Natural killer cell (primary cell): ENCODE results near the gene PSMB11. TPM values are rescaled to one million over a fixed set of nuclear protein-coding genes. Genes with fewer than 3 reads are reported as not detected.

Source experiments
- ATAC-seq, 3 donors: fragments of 150-1000 bp in 2 of 3; fragments of 200-7000 bp in 1 of 3; cut with Tn5 transposase; 1 replicate in 1 of 3; 2 replicates in 2 of 3; pipeline ENCODE4 v1.10.0; 2021; ENCODE audit warnings: mild to moderate bottlenecking in 2 of 3, moderate library complexity in 2 of 3
- DNase-seq, 2 donors: peaks; one replicate each; pipeline versions ENCODE4 v3.0.0 to v3.0.0-alpha.2; 2013 to 2021; ENCODE audit warnings: mixed read lengths in 1 of 2
- H3K27ac ChIP-seq: one replicate; pipeline ENCODE4 v1.5.1; 2013; ENCODE audit warnings: mild to moderate bottlenecking, low read length
- H3K27me3 ChIP-seq: one replicate; pipeline ENCODE4 v1.6.1; 2013; ENCODE audit warnings: low read length; ENCODE audit not compliant: control insufficient read depth, insufficient read depth
- H3K36me3 ChIP-seq: one replicate; pipeline ENCODE4 v1.6.1; 2013; ENCODE audit warnings: low read length; ENCODE audit not compliant: control insufficient read depth, insufficient read depth
- H3K4me1 ChIP-seq: one replicate; pipeline ENCODE4 v1.6.1; 2013; ENCODE audit warnings: low read length; ENCODE audit not compliant: control insufficient read depth, insufficient read depth
- H3K4me3 ChIP-seq: one replicate; pipeline ENCODE4 v1.5.1; 2013; ENCODE audit warnings: low read length
- H3K9me3 ChIP-seq: one replicate; pipeline ENCODE4 v1.6.1; 2013; ENCODE audit warnings: low read length; ENCODE audit not compliant: control insufficient read depth, insufficient read depth
- H3K27ac Mint-ChIP-seq, 2 donors: one replicate each; pipeline ENCODE4 v1.8.0; 2022; ENCODE audit warnings: mild to moderate bottlenecking in 2 of 2, mixed read lengths in 2 of 2, moderate library complexity in 1 of 2
- H3K27me3 Mint-ChIP-seq, 2 donors: one replicate each; pipeline ENCODE4 v1.8.0; 2022; ENCODE audit warnings: low read depth in 2 of 2, mixed read lengths in 2 of 2
- H3K36me3 Mint-ChIP-seq: one replicate; pipeline ENCODE4 v1.8.0; 2022; ENCODE audit warnings: mixed read lengths
- H3K4me1 Mint-ChIP-seq, 2 donors: one replicate each; pipeline ENCODE4 v1.8.0; 2022; ENCODE audit warnings: mixed read lengths in 2 of 2
- H3K4me3 Mint-ChIP-seq: one replicate; pipeline ENCODE4 v1.8.0; 2022; ENCODE audit warnings: mild to moderate bottlenecking, moderate library complexity, mixed read lengths
- H3K9me3 Mint-ChIP-seq, 2 donors: one replicate each; pipeline ENCODE4 v1.8.0; 2022; ENCODE audit warnings: mixed read lengths in 2 of 2
- WGBS: methylation state at CpG from one replicate; pipeline ENCODE4 v1.1.7; 2013; ENCODE audit warnings: missing lambda C conversion rate; ENCODE audit not compliant: insufficient coverage; 5-methylcytosine and 5-hydroxymethylcytosine counted together
- intact Hi-C: fragments of 100-400 bp; cut with micrococcal nuclease; formaldehyde crosslinking; loops from one replicate; pipeline ENCODE4 v1.14.2; 2022
- total RNA-seq, 4 donors: library from RNA; stranded (reverse); fragments of 120-200 nt in 1 of 4; gene quantifications; one replicate each; pipeline versions ENCODE4 v1.2.3 to v1.2.4, GENCODE V29; 2013 to 2022
- TF ChIP-seq, protein P1 (sequence below): fragments of 200-600 bp; IDR thresholded peaks from one replicate; pipeline ENCODE4 v1.8.0; 2022; ENCODE audit warnings: antibody characterized with exemption

PSMB11 gene
- total RNA-seq, 3 donors from 2014 or later (not counting 1 experiment from before 2014, with no cell fraction given): not detected

DNA sequence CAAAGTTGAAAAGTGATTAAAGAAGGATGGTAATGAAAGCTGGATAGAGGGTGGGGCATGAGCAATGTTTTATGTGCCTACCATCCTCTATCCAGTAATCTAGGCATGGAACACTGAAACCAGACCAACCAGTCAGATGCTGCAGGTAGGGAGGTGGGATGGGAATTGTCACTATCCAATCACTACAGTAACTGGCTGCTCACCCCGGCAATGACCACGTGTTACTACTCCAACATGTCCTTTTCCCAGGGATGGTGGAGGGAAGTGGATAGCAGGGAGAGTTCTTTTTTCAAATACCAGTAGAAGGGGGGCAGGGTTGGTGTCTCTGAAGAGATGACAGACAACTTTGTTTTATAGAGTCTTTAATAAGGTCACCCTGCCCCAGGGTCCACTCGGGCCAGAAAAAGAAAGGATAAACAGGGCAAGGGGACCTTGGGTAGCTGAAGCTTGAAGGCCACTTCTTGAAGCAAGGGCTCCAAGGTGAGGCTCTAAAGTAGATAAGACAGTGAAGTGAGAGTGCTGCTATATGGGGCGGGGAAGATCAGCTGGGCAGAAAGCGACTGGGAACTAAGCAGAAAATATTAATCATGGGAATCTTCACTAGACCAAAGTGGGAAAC, 30.0 kb downstream of the PSMB11 start:
- no peak for DNase-seq

DNA sequence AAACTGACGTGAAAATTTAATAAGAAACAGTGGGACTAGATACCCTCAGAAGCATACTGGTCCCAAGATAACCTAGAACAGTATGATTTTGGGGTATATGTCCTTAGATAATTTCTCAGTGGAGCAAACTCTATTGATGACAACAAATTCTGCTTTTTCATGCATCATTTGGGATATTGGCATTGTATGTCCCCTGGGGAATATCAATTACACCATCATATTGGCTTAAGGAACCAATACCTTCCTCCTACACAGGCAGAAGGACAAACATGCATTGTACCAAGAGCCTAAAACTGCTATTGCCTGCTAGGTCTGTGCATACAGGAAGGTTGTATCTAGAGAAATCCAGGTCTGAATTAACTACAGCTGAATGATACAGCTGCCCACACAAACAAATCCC, 32.9 kb downstream of the PSMB11 start:
- no peaks in the 10 kb centered on the region for H3K27me3 ChIP-seq
- Mint-ChIP-seq H3K27ac (peak overlapping the region in 1 of 2 donors; percentile 16), H3K4me3 (no peak overlapping the region), H3K9me3 (no peaks in the 10 kb centered on the region), H3K4me1 (peaks cover 19 to 27% of the 10 kb centered on the region in 2 donors), H3K36me3 (peaks cover 9% of the 10 kb centered on the region), H3K27me3 (no peaks in the 10 kb centered on the region)
- intact Hi-C loops: no loop called here
- DNase-seq (no peak), ATAC-seq (no peak)
- H3K9me3 ChIP-seq: no peaks in the 10 kb centered on the region
- peaks cover 65% of the 10 kb centered on the region for H3K36me3 ChIP-seq
- WGBS: 100% methylated on average over 1 of the region's 1 CpG
- H3K4me3 ChIP-seq: no peak overlapping the region
- TF ChIP-seq, protein P1, sequence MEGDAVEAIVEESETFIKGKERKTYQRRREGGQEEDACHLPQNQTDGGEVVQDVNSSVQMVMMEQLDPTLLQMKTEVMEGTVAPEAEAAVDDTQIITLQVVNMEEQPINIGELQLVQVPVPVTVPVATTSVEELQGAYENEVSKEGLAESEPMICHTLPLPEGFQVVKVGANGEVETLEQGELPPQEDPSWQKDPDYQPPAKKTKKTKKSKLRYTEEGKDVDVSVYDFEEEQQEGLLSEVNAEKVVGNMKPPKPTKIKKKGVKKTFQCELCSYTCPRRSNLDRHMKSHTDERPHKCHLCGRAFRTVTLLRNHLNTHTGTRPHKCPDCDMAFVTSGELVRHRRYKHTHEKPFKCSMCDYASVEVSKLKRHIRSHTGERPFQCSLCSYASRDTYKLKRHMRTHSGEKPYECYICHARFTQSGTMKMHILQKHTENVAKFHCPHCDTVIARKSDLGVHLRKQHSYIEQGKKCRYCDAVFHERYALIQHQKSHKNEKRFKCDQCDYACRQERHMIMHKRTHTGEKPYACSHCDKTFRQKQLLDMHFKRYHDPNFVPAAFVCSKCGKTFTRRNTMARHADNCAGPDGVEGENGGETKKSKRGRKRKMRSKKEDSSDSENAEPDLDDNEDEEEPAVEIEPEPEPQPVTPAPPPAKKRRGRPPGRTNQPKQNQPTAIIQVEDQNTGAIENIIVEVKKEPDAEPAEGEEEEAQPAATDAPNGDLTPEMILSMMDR: no peak
- peaks cover 20% of the 10 kb centered on the region for H3K4me1 ChIP-seq
- H3K27ac ChIP-seq: no peak overlapping the region

More for the DNA sequence above, 30.0 kb downstream of the PSMB11 start:
- H3K4me1 Mint-ChIP-seq: peaks cover 27 to 34% of the 10 kb centered on the region in 2 donors
- peaks cover 56% of the 10 kb centered on the region for H3K36me3 ChIP-seq
- H3K9me3 ChIP-seq: no peaks in the 10 kb centered on the region
- H3K27ac ChIP-seq: peak overlapping the region; percentile 50
- peak overlapping the region; percentile 91 for H3K4me3 Mint-ChIP-seq
- H3K27ac Mint-ChIP-seq: peak overlapping the region; percentile 61 to 91
- H3K4me3 ChIP-seq: no peak overlapping the region
- intact Hi-C loops: loop anchor here (2.0 kb wide), 1 partner anchor 23 kb away; the partner anchor contains the start of genes ACIN1 and C14orf119
- 92% methylated on average over 3 of the region's 5 CpGs for WGBS
- no peaks in the 10 kb centered on the region for H3K27me3 ChIP-seq
- ATAC-seq: no peak
- no peaks in the 10 kb centered on the region for H3K9me3 Mint-ChIP-seq
- no peaks in the 10 kb centered on the region for H3K27me3 Mint-ChIP-seq
- TF ChIP-seq, protein P1: no peak
- peaks cover 29% of the 10 kb centered on the region for H3K4me1 ChIP-seq
- H3K36me3 Mint-ChIP-seq: no peaks in the 10 kb centered on the region

DNA sequence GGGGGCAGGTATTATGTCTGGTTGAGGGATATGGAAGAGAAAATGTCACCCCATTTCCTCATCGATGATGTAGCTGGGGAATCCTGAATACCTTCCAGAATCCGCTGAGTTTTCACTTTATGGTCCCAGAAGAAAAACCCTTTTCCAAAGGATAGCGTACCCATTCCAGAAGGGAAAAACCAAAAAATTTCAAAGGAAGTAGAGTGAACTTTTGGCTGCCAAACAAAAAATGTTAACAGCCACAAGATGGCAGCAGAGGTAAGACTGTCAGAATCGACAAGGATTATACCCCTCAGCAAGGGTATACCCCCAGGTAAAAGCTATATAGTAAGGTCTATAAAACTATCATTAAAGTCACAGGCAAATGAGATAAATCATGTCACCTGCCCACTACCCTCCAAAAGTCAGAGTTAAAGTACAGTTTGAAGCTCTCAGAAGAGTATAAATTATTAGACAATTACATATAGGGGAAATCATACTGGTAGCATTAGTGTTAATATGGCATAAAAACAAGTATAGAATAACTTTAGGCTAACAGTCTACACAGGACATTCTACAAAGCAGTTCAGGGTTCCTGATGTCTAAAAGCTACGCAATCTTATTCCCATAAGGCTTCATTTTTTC, 34.9 kb downstream of the PSMB11 start:
- peaks cover under 1 to 11% of the 10 kb centered on the region in 2 donors for H3K4me1 Mint-ChIP-seq
- no peak overlapping the region for H3K4me3 Mint-ChIP-seq
- no peaks in the 10 kb centered on the region for H3K9me3 Mint-ChIP-seq
- Histone ChIP-seq H3K36me3 (peaks cover 85% of the 10 kb centered on the region), H3K4me1 (peaks cover 3% of the 10 kb centered on the region), H3K9me3 (no peaks in the 10 kb centered on the region), H3K4me3 (no peak overlapping the region), H3K27ac (no peak overlapping the region), H3K27me3 (no peaks in the 10 kb centered on the region)
- peaks cover 29% of the 10 kb centered on the region for H3K36me3 Mint-ChIP-seq
- TF ChIP-seq, protein P1: peak; percentile 66
- ATAC-seq (peak in 2 of 3 donors; percentile 58 to 74), DNase-seq (peak in 1 of 2 donors; percentile 72)
- intact Hi-C loops: no loop called here
- no peaks in the 10 kb centered on the region for H3K27me3 Mint-ChIP-seq
- 100% methylated on average over 3 of the region's 5 CpGs for WGBS
- no peak overlapping the region for H3K27ac Mint-ChIP-seq
